GM12878 (cell line): Measurements from ENCODE around the gene ZNF576. TPM values are rescaled to one million over a fixed set of nuclear protein-coding genes. Genes with fewer than 3 reads are reported as not detected.

ENCODE experiments used
- ATAC-seq: fragments of 200-7000 bp; cut with Tn5 transposase; 3 replicates; pipeline ENCODE4 v1.9.1; 2020; ENCODE audit warnings: mild to moderate bottlenecking, moderate library complexity
- BruUV-seq: library from RNA; stranded (reverse); fragments of 400-500 nt; replicated peaks from 2 replicates; lab custom pipeline; 2021; lab: Mats Ljungman, UMichigan
- CTCF ChIA-PET: fragments of 300-600 bp; sonication (Branson Sonifier 250); formaldehyde crosslinking; extraction: SDS; loops from one replicate; lab custom pipeline; 2021; ENCODE audit warnings: inconsistent platforms; lab: Yijun Ruan, JAX
- POLR2A ChIA-PET: fragments of 350-600 bp; formaldehyde crosslinking; extraction: SDS; loops from one replicate; lab custom pipeline; 2021; ENCODE audit warnings: inconsistent platforms; lab: Charles Lee
- RAD21 ChIA-PET: fragments of 300-600 bp; sonication (Branson Sonifier 250); formaldehyde crosslinking; loops from one replicate; lab custom pipeline; 2023; ENCODE audit warnings: antibody characterized with exemption; ENCODE audit not compliant: unreplicated experiment; lab: Charles Lee
- SMC1A ChIA-PET: fragments of 300-600 bp; sonication (Branson Sonifier 250); formaldehyde crosslinking; loops from one replicate; lab custom pipeline; 2023; ENCODE audit not compliant: unreplicated experiment, uncharacterized antibody; lab: Charles Lee
- DNase-seq: peaks from one replicate; pipeline ENCODE4 v3.0.0-alpha.2; 2011; ENCODE audit warnings: low read depth, low spot score
- FAIRE-seq: peaks from 3 replicates; lab custom pipeline; 2011; peaks lifted over from hg19 to GRCh38; lab: Jason Lieb, UNC
- H2AFZ ChIP-seq: 2 replicates; pipeline ENCODE4 v1.6.0; 2011; ENCODE audit warnings: low read depth, low read length, control low read depth; ENCODE audit not compliant: control insufficient read depth
- H3K27ac ChIP-seq: 2 replicates; pipeline ENCODE4 v1.5.1; 2011; ENCODE audit warnings: control low read depth; ENCODE audit not compliant: control insufficient read depth, insufficient read depth
- H3K27me3 ChIP-seq, 2 experiments: replicated peaks in 1 of 2; 2 replicates each; pipeline versions ENCODE4 v1.6.0 to v1.6.1; 2011; ENCODE audit warnings: low read length in 1 of 2; ENCODE audit not compliant: control insufficient read depth in 2 of 2, insufficient read depth in 2 of 2
- H3K36me3 ChIP-seq, 2 experiments: 2 replicates each; pipeline ENCODE4 v1.5.1; 2011; ENCODE audit warnings: low read length in 1 of 2; ENCODE audit not compliant: control insufficient read depth in 2 of 2, insufficient read depth in 2 of 2
- H3K4me1 ChIP-seq: 2 replicates; pipeline ENCODE4 v1.6.1; 2011; ENCODE audit warnings: mild to moderate bottlenecking, low read length, moderate library complexity, mixed read lengths; ENCODE audit not compliant: control insufficient read depth, insufficient read depth
- H3K4me2 ChIP-seq: 2 replicates; pipeline ENCODE4 v1.6.0; 2011; ENCODE audit warnings: control low read depth; ENCODE audit not compliant: control insufficient read depth, insufficient read depth
- H3K4me3 ChIP-seq: fragments of 200-600 bp; sonication (generic); 2 replicates; pipeline ENCODE4 v1.5.1; 2016
- H3K79me2 ChIP-seq: 2 replicates; pipeline ENCODE4 v1.6.0; 2011; ENCODE audit warnings: low read length; ENCODE audit not compliant: control insufficient read depth, insufficient read depth
- H3K9ac ChIP-seq: 2 replicates; pipeline ENCODE4 v1.8.0; 2011; ENCODE audit warnings: low read length, control low read depth, mixed read lengths; ENCODE audit not compliant: control insufficient read depth, insufficient read depth
- H3K9me3 ChIP-seq: replicated peaks from 3 replicates; pipeline ENCODE4 v1.5.1; 2011; ENCODE audit warnings: mild to moderate bottlenecking, low read length; ENCODE audit not compliant: control insufficient read depth, insufficient read depth
- H4K20me1 ChIP-seq: 2 replicates; pipeline ENCODE4 v1.6.0; 2011; ENCODE audit not compliant: control insufficient read depth, insufficient read depth
- ELK1 ChIP-seq: IDR thresholded peaks from 2 replicates; pipeline ENCODE4 v1.6.1; 2012; ENCODE audit warnings: low read depth, low read length, improper control_type of control experiment
- FOS ChIP-seq: IDR thresholded peaks from 3 replicates; pipeline ENCODE4 v1.6.1; 2011; ENCODE audit warnings: borderline replicate concordance; ENCODE audit not compliant: insufficient read length; ENCODE audit errors: extremely low read depth
- IRF5 ChIP-seq: fragments of 450-650 bp; IDR thresholded peaks from 2 replicates; pipeline ENCODE4 v1.6.1; 2017; ENCODE audit warnings: borderline replicate concordance
- NR2F1 ChIP-seq: fragments of 450-650 bp; conservative IDR thresholded peaks from 2 replicates; pipeline ENCODE4 v1.6.1; 2017; ENCODE audit warnings: mild to moderate bottlenecking
- NRF1 ChIP-seq: conservative IDR thresholded peaks from 2 replicates; pipeline ENCODE4 v1.6.1; 2011; ENCODE audit warnings: mild to moderate bottlenecking, low read depth, low read length, improper control_type of control experiment
- RCOR1 ChIP-seq: conservative IDR thresholded peaks from 2 replicates; pipeline ENCODE4 v1.6.1; 2012; ENCODE audit warnings: low read depth, low read length, improper control_type of control experiment
- RFX5 ChIP-seq: IDR thresholded peaks from 2 replicates; pipeline ENCODE4 v1.6.1; 2011; ENCODE audit warnings: low read depth, low read length, improper control_type of control experiment
- STAT1 ChIP-seq: fragments of 450-650 bp; conservative IDR thresholded peaks from 2 replicates; pipeline ENCODE4 v1.6.1; 2014; ENCODE audit warnings: antibody characterized with exemption, mild to moderate bottlenecking
- YBX1 ChIP-seq: fragments of 450-650 bp; IDR thresholded peaks from 2 replicates; pipeline ENCODE4 v1.6.1; 2016; ENCODE audit warnings: antibody characterized with exemption
- ZBTB4 ChIP-seq: fragments of 450-650 bp; formaldehyde crosslinking; IDR thresholded peaks from 2 replicates; pipeline ENCODE4 v1.4.0; 2022; ENCODE audit warnings: mild to moderate bottlenecking, moderate library complexity
- WGBS: methylation state at CpG from one replicate; pipeline ENCODE4 v1.1.6; 2016; ENCODE audit warnings: low lambda C conversion rate; ENCODE audit not compliant: insufficient replicate concordance, insufficient coverage; ENCODE audit errors: missing lambda C conversion rate; 5-methylcytosine and 5-hydroxymethylcytosine counted together
- in situ Hi-C: fragments of 300-500 bp; cut with MboI; formaldehyde crosslinking; loops from 9 replicates; pipeline ENCODE4 v1.14.3; 2018; ENCODE audit warnings: mixed read lengths
- intact Hi-C: fragments of 100-400 bp; cut with micrococcal nuclease; formaldehyde crosslinking; loops from one replicate; pipeline ENCODE4 v1.14.2; 2022; ENCODE audit not compliant: unreplicated experiment
- polyA plus RNA-seq, 11 experiments: library from polyadenylated mRNA; depleted of rRNA in 4 of 11; unstranded in 6 of 11; stranded (reverse) in 5 of 11; fragments of >200 nt; fragmentation: Nextera tagmentation in 4 of 11; fragmentation: Illumina TruSeq in 1 of 11; extraction: Ambion mirVana in 4 of 11; extraction: Trizol in 1 of 11; gene quantifications; 1 replicate in 1 of 11; 2 replicates in 10 of 11; pipeline versions ENCODE4 v1.2.1 to v1.2.3, GENCODE V29; 2011 to 2016; ENCODE audit warnings: inconsistent platforms in 2 of 11, missing spikeins in 2 of 11, low read depth in 1 of 11
- total RNA-seq, 4 experiments: library from RNA; depleted of rRNA in 3 of 4; stranded (reverse); fragments of >200 nt in 3 of 4; fragmentation: Illumina TruSeq in 1 of 4; extraction: Trizol in 1 of 4; gene quantifications; 2 replicates each; pipeline versions ENCODE4 v1.2.1 to v1.2.3, GENCODE V29; 2013 to 2021

The ZNF576 gene
- total and polyA plus RNA-seq, 10 of the 15 experiments (the other 5 are each of a cell fraction or from before 2014, with no cell fraction given) = 7.4 to 29.8 (median 14.3) TPM

GRCh38 chr19:43634068-43634467 lies 37.7 kb downstream of the ZNF576 start:
- POLR2A ChIA-PET = no interaction called here
- no peaks in the 10 kb centered on the region for H3K9me3 ChIP-seq
- intact Hi-C loops = no loop called here
- no peaks in the 10 kb centered on the region for H3K79me2 ChIP-seq
- SMC1A ChIA-PET = no interaction called here
- H3K4me3 ChIP-seq = no peak overlapping the region
- H2AFZ ChIP-seq = no peak overlapping the region
- RAD21 ChIA-PET = interaction anchor here (0.6 kb wide), 1 partner anchor 40 kb away, joined by 3 read pairs; no protein-coding TSS in a partner anchor
- no peaks in the 10 kb centered on the region for H3K36me3 ChIP-seq
- peaks cover 5% of the 10 kb centered on the region for H3K4me1 ChIP-seq
- BruUV-seq = no TSS peak
- DNase-seq (no peak), FAIRE-seq (no peak), ATAC-seq (no peak)
- CTCF ChIA-PET = interaction anchor here (1.6 kb wide), 1 partner anchor 114 kb away, joined by 4 read pairs; no protein-coding TSS in a partner anchor
- TF ChIP-seq IRF5 = no peak
- no peak for TF ChIP-seq NR2F1
- TF ChIP-seq RFX5 = no peak
- no peak for TF ChIP-seq NRF1
- TF ChIP-seq FOS = no peak
- TF ChIP-seq RCOR1 = no peak
- no peak for TF ChIP-seq ZBTB4 (CRISPR knock-in tag)
- no peak for TF ChIP-seq STAT1
- TF ChIP-seq ELK1 = no peak
- TF ChIP-seq YBX1 = no peak
- in situ Hi-C loops = no loop called here
- no peak overlapping the region for H3K4me2 ChIP-seq
- WGBS = 30% methylated on average over 5 of the region's 5 CpGs
- no peak overlapping the region for H3K9ac ChIP-seq
- peaks cover 6 to 10% of the 10 kb centered on the region in 2 experiments for H3K27me3 ChIP-seq
- H3K27ac ChIP-seq = no peak overlapping the region
- no peaks in the 10 kb centered on the region for H4K20me1 ChIP-seq
